ENCODE data around the gene GPR158. TPM values are rescaled to one million over a fixed set of nuclear protein-coding genes. Genes with fewer than 3 reads are reported as not detected.
A peak's percentile ranks its signal among the peaks of the same experiment; 100 is the strongest.

The GPR158 gene
- total RNA-seq (0.22 TPM), polyA plus RNA-seq (ENCODE audit: insufficient read depth, low read depth, low replicate concordance) (0.09 TPM)
- long read RNA-seq, donor 1: 0 reads
- long read RNA-seq, donor 2: 0 reads
- long read RNA-seq, donor 3: 0 reads
- long read RNA-seq, donor 4: 0 reads
- long read RNA-seq, donor 5: 0 reads
- long read RNA-seq, donor 6: 0 reads
- long read RNA-seq, donor 7: 0 reads
- long read RNA-seq, donor 8: 0 reads
- long read RNA-seq, donor 9: 0 reads
- long read RNA-seq, donor 10: 0 reads

- Histone ChIP-seq H3K4me1 (ENCODE audit: control insufficient read depth in 2 of 3, insufficient read depth in 2 of 3, low read depth in 1 of 3, low read length in 3 of 3) (peaks cover 0 to 5% (median 0%) of the 10 kb centered on the region in 3 donors), H3K9ac (ENCODE audit: low read length in 3 of 3) (peak within 1 kb of the TSS in 1 of 3 donors; percentile 45), H3K27me3 (ENCODE audit: control insufficient read depth, insufficient read depth, low read length) (peaks cover 20% of the 10 kb centered on the region), H3K27ac (ENCODE audit: low read depth in 2 of 2, low read length in 2 of 2) (no peak within 1 kb of the TSS), H3K36me3 (ENCODE audit: control insufficient read depth in 2 of 3, insufficient read depth in 3 of 3, low read length in 3 of 3) (no peaks in the 10 kb centered on the region), H3K4me3 (ENCODE audit: low read length in 3 of 3) (peak within 1 kb of the TSS; percentile 53 to 73 (median 69)), H3K9me3 (ENCODE audit: control insufficient read depth in 2 of 3, insufficient read depth in 1 of 3, low read length in 3 of 3) (no peaks in the 10 kb centered on the region)
- intact Hi-C loops (cut with DNase I): no loop called here
- FAIRE-seq (no peak), DNase-seq (peak; percentile 93 to 98 (median 95))
- no peak for TF ChIP-seq CTCF (IDR thresholded peaks at IDR 0.05; ENCODE audit: borderline replicate concordance, extremely low read depth, insufficient read depth)
Measured at GRCh38 chr10:25174461-25175230, at the start of gene GPR158. Gene GPR158 (plus strand): TSS chr10:25175001. CDS start chr10:25175421, 420 bp downstream.

- intact Hi-C loops (cut with DNase I): no loop called here
- no peaks in the 10 kb centered on the region for H3K4me1 ChIP-seq (ENCODE audit: control insufficient read depth in 2 of 3, insufficient read depth in 2 of 3, low read depth in 1 of 3, low read length in 3 of 3)
- H3K27me3 ChIP-seq (ENCODE audit: control insufficient read depth, insufficient read depth, low read length): no peaks in the 10 kb centered on the region
- DNase-seq (peak in 4 of 5 donors; percentile 90 to 94 (median 92)), FAIRE-seq (no peak)
- H3K9me3 ChIP-seq (ENCODE audit: control insufficient read depth in 2 of 3, insufficient read depth in 1 of 3, low read length in 3 of 3): no peaks in the 10 kb centered on the region
- H3K9ac ChIP-seq (ENCODE audit: low read length in 3 of 3): no peak overlapping the region
- no peak overlapping the region for H3K4me3 ChIP-seq (ENCODE audit: low read length in 3 of 3)
- H3K27ac ChIP-seq (ENCODE audit: low read depth in 2 of 2, low read length in 2 of 2): no peak overlapping the region
- TF ChIP-seq CTCF (IDR thresholded peaks at IDR 0.05; ENCODE audit: borderline replicate concordance, extremely low read depth, insufficient read depth): no peak
- H3K36me3 ChIP-seq (ENCODE audit: control insufficient read depth in 2 of 3, insufficient read depth in 3 of 3, low read length in 3 of 3): no peaks in the 10 kb centered on the region
Measured at GRCh38 chr10:25125201-25125611, 49.6 kb upstream of the GPR158 start.

GRCh38 chr10:25129592-25129991 lies 45.2 kb upstream of the GPR158 start:
- no peak overlapping the region for H3K27ac ChIP-seq (ENCODE audit: low read depth in 2 of 2, low read length in 2 of 2)
- no peak overlapping the region for H3K4me3 ChIP-seq (ENCODE audit: low read length in 3 of 3)
- no peak for TF ChIP-seq CTCF (IDR thresholded peaks at IDR 0.05; ENCODE audit: borderline replicate concordance, extremely low read depth, insufficient read depth)
- no peak overlapping the region for H3K9ac ChIP-seq (ENCODE audit: low read length in 3 of 3)
- DNase-seq (no peak), FAIRE-seq (no peak)
- intact Hi-C loops (cut with DNase I): no loop called here
- H3K9me3 ChIP-seq (ENCODE audit: control insufficient read depth in 2 of 3, insufficient read depth in 1 of 3, low read length in 3 of 3): peaks cover 0 to 3% (median 0%) of the 10 kb centered on the region in 3 donors
- no peaks in the 10 kb centered on the region for H3K27me3 ChIP-seq (ENCODE audit: control insufficient read depth, insufficient read depth, low read length)
- no peaks in the 10 kb centered on the region for H3K4me1 ChIP-seq (ENCODE audit: control insufficient read depth in 2 of 3, insufficient read depth in 2 of 3, low read depth in 1 of 3, low read length in 3 of 3)
- H3K36me3 ChIP-seq (ENCODE audit: control insufficient read depth in 2 of 3, insufficient read depth in 3 of 3, low read length in 3 of 3): no peaks in the 10 kb centered on the region
